ENCODE results near the gene TTLL13.
A peak's percentile ranks its signal among the peaks of the same experiment; 100 is the strongest.
"Not testable (repeated sequence)": the region's sequence is repeated elsewhere in the genome, so short reads cannot be mapped to it uniquely, and the experiment has no call there.

Gene TTLL13

DNA sequence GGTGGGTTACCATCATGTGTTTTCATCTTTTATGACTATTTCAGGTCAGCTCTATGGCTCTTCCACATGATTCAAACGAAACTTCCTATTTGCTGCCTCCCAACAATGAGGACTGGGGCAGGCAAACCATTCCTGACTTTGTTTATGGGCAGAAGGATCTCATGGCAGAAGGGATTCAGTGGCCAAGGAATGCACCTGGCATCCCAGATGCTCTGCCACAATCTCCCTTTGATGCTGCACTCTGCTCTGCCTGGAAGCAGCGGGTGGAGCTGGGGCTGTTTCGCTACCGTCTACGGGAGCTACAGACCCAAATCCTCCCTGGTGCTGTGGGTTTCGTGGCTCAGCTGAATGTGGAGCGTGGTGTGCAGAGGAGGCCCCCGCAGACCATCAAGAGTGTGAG is 8.5 kb upstream of the TTLL13 start:
- no peak overlapping the region for H3K27ac ChIP-seq
- TF ChIP-seq, protein P1, sequence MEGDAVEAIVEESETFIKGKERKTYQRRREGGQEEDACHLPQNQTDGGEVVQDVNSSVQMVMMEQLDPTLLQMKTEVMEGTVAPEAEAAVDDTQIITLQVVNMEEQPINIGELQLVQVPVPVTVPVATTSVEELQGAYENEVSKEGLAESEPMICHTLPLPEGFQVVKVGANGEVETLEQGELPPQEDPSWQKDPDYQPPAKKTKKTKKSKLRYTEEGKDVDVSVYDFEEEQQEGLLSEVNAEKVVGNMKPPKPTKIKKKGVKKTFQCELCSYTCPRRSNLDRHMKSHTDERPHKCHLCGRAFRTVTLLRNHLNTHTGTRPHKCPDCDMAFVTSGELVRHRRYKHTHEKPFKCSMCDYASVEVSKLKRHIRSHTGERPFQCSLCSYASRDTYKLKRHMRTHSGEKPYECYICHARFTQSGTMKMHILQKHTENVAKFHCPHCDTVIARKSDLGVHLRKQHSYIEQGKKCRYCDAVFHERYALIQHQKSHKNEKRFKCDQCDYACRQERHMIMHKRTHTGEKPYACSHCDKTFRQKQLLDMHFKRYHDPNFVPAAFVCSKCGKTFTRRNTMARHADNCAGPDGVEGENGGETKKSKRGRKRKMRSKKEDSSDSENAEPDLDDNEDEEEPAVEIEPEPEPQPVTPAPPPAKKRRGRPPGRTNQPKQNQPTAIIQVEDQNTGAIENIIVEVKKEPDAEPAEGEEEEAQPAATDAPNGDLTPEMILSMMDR (conservative IDR thresholded peaks at IDR 0.05): no peak

DNA sequence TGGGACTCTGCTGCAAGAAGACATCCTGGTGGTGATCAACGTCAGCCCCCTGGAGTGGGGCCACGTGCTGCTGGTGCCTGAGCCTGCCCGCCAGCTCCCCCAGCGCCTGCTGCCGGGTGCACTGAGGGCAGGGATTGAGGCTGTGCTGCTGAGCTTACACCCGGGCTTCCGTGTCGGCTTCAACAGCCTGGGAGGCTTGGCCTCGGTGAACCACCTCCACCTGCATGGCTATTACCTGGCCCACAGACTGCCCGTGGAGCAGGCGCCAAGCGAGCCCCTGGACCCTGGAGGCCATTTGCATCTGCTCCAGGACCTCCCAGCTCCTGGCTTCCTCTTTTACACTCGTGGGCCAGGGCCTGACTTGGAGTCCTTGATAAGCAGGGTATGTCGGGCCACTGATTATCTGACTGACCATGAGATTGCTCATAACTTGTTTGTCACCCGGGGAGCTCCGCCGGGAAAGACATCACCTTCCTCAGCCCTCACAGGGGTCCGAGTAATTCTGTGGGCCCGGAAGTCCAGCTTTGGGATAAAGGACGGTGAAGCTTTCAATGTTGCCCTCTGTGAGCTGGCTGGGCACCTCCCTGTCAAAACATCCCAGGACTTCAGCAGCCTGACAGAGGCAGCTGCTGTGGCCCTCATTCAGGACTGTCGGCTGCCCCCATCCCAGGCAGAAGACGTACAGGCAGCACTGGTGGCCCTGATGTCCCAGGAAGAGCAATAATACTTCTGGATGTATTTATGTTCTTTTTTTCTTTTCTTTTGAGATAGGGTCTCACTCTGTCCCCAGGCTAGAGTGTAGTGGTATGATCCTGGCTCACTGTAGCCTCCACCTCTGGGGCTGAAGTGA is 7.8 kb upstream of the TTLL13 start:
- TF ChIP-seq, protein P1 (conservative IDR thresholded peaks at IDR 0.05): no peak
- H3K27ac ChIP-seq: no peak overlapping the region

DNA sequence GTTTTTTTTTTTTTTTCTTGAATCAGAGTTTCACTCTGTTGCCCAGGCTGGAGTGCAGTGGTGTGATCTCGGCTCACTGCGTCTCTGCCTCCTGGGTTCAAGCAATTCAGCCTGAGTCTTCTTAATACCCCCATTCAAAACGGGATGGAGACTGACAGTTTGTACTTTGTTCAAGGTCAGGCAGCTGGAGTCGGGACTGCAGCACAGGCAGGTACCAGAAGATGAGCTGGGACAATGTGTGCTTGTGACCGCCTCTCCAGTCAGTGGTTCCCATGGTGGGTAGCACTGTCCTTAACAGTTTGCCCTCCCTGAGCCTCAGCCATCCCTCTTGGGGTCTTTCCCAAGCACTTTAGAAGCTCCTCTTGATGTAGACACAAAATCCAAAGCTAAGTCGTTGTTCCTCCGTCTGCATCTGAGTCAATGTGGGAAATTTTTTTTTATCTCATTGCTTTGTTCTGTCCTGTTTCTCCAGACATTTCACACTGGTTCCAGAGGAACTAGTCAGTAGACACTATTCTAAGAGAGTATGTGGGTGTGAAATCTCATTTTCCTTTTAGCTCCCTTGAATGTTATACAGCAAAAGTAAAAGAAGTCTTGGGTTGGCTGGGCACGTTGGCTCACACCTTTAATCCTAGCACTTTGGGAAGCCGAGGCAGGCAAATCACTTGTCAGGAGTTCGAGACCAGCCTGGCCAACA is 5.3 kb upstream of the TTLL13 start:
- TF ChIP-seq, protein P1 (conservative IDR thresholded peaks at IDR 0.05): no peak
- no peak overlapping the region for H3K27ac ChIP-seq

DNA sequence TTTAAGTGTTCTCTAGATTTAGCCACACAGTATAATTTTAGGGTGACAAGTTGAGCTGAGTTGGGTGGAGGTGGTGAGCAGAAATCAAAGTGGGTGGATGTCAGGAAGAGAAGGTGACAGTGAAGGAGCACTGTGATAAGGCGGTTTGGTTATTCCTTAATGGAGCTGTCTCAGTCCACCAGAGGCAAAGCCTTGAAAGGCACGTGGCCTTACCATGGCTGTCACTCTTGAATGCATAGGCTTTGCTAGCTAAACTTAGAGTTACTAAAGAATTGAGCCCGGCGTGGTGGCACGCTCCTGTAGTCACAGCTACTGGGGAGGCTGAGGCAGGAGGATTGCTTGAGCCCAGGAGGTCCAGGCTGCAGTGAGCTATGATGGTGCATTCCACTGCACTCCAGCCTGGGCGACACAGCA is 560 bp upstream of the TTLL13 start:
- TF ChIP-seq, protein P1 (conservative IDR thresholded peaks at IDR 0.05): no peak
- peak overlapping the region; percentile 65 for H3K27ac ChIP-seq

DNA sequence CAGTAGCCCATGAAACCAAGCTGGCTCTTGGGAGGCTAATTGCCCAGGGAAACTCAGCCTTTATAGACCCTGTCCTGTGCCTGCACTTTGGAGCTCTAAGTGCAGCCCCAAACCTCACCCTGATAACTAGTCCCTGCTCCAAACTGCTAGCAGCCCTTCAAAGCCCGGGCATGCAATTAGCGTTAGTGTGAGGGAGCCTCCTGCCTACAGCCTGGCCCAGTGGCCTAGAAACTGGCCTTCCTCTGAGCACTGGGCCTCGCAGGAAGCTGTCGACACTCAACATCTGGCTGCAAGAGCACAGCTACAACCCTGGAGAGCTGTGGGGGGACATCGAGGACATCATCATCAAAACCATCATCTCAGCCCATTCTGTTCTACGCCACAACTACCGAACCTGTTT is 8.4 kb downstream of the TTLL13 start:
- TF ChIP-seq, protein P1 (conservative IDR thresholded peaks at IDR 0.05): no peak
- H3K27ac ChIP-seq: no peak overlapping the region

DNA sequence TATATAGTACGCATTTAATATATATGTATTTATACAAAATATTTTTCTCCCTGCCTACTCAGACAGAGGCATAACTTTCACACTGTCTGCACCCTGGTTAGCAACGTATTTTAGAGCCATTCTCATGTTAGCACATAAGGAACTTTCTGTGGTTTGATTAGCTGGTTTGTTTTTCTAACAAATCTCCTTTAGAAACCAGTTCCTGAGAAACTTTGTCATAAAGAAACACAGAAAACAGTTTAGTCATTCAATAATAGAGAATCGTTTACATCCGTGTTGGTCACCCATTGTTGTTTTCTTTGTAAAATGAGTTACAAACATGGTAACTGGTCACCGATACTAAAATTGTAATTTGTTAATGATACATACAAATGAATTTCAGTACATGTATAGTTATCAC is 10.2 kb downstream of the TTLL13 start:
- TF ChIP-seq, protein P1 (conservative IDR thresholded peaks at IDR 0.05): no peak
- no peak overlapping the region for H3K27ac ChIP-seq

DNA sequence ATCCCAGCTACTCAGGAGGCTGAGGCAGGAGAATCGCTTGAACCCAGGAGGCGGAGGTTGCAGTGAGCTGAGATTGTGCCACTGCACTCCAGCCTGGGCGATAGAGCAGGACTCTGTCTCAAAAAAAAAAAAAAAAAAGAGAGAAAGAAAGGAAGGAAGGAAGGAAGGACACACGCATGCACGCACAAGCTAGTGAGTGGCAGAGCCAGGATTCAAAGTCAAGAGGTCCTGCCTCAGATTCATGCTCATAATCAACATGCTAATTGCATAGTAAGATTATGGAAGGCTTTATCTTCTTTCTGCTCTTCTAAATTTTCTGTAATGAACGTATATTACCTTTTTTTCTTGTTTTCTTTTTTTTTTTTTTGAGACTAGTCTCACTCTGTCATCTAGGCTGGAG is 11.4 kb downstream of the TTLL13 start:
- not testable (repeated sequence) for H3K27ac ChIP-seq

DNA sequence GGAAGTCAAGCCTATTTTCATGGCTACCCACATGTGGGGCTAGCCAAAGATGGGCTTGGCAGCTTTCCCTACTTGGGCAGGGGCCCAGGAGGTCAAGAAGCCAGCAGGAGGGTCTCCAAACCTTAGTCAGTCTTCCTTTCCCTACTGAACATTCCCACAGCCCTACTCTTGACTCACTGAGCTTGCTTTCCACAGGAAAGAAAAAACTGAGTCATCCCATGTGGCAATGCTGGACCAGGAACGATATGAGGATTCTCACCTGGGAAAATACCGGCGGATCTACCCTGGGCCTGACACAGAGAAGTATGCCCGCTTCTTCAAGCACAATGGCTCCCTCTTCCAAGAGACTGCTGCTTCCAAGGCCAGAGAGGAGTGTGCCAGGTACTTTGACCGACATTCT is 12.5 kb downstream of the TTLL13 start:
- H3K27ac ChIP-seq: no peak overlapping the region
- TF ChIP-seq, protein P1 (conservative IDR thresholded peaks at IDR 0.05): no peak
